ENCODE measurements around the gene RABL6.
"Not testable (repeated sequence)": the region's sequence is repeated elsewhere in the genome, so short reads cannot be mapped to it uniquely, and the experiment has no call there.

The RABL6 gene

DNA sequence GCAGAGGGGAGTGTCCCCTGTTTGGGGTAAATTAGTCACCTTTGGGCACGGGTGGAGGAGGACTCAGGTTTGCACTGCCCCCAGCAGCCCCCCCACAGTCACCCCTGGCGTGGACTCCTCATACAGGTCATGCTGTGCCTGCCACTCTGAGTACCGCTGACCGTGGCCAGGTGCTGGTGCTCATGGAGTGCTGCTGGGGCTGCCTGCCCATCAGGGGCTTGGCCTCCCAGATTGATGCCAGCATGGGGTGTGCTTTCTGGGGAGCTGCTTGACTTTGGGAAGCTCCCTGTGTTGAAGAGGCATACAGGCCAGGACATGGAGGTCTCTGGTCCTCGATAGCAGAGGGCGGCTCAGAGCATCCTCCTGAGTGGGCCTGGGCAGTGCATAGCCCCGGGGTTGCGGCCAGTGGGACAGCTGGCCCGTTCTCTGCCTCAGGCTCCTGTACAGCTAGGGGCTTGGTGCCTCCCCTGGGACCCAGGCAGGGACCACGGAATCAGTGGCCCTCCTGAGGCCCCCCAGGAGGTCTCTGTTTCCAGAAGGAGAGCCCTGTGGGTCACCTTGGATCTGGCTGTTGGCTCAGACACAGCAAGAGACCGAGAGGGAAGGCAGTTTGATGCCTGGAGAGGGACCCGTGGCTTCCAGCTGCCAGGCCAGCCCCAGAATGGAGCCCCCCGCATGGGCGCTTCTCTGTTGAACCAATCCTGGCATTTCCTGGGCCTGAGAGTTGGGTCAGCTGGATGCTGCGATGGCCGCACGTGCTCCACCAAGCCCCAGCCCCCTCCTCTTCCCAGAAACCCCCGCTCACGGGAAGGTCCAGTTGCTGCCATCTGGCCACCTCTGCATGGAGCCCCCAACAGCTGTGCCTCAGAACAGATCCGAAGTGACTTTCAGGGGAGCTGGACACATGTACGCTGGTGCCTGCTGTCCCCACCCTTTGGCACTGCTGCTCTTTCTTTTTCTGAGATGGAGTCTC lies 28.5 kb downstream of the RABL6 start:
- DNase-seq (ENCODE audit: low read depth, low spot score) = no peak

- DNase-seq (ENCODE audit: low read depth, low spot score) = no peak
Measured at GRCh38 chr9:136837146-136837855, 29.6 kb downstream of the RABL6 start.

GRCh38 chr9:136837856-136838277 lies 30.1 kb downstream of the RABL6 start:
- DNase-seq (ENCODE audit: low read depth, low spot score) = not testable (repeated sequence)

DNA sequence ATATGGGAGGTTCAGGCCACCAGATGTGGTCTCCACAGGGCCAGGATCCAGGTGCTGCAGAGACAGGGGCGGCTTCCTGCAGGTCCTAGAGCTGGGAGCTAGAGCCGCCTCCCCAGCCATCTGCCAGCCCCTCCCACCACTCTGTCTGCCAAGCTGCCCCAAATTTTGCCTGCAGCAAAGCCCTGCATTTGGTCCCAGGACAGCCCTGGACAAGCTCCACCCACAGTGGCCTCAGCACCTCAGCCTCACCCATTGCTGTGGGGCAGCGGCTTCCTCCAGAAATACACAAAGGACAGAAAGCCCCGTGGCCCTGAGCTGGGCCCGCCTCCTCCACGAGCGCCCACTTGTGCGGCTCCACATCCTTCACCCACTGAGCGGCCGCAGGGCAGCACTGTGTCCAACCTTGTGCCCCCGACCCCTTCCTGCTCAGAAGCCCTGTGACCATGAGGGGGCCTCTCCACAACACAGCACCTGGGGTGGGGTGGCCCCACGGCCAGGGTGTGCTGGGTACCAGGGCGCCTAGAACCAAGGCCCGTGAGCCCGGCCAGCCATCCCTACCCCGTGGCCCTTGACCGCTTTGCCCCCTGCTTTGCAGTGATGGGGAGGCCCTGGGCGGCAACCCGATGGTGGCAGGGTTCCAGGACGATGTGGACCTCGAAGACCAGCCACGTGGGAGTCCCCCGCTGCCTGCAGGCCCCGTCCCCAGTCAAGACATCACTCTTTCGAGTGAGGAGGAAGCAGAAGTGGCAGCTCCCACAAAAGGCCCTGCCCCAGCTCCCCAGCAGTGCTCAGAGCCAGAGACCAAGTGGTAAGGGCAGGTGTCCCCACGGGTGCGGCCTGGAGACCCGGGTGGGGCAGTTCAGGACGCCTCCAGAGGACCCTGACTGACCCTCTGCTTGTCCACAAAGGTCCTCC lies 30.8 kb downstream of the RABL6 start:
- DNase-seq (ENCODE audit: low read depth, low spot score) = no peak

DNA sequence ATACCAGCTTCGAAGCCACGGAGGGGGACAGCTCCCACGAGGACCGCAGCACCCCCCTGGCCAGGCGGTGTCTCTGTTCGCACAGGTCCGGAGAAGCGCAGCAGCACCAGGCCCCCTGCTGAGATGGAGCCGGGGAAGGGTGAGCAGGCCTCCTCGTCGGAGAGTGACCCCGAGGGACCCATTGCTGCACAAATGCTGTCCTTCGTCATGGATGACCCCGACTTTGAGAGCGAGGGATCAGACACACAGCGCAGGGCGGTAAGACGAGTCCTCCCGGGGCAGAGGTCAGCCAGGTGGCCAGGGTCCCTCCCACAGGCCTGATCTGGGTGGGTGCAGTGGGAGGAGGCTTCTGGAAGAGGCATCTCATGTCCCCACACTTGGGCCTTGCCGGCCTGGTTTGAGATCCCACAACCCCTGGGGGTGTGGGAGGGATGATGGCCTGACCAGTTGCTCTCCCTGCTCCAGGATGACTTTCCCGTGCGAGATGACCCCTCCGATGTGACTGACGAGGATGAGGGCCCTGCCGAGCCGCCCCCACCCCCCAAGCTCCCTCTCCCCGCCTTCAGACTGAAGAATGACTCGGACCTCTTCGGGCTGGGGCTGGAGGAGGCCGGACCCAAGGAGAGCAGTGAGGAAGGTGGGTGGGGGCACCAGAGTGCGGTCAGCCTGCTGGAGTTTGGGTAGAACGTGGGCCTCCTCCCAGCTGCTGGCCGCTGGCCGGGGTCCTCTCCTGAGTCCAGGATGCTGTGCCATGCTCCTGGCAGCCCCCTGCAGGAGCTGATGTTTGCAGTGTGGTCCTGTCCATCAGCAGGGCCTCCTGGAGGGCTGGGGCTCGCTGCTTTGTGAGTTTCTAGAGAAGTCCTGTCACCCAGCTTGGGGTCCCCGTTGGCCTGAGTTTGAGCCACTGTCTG lies 31.7 kb downstream of the RABL6 start:
- DNase-seq (ENCODE audit: low read depth, low spot score) = no peak

- no peak for DNase-seq (ENCODE audit: low read depth, low spot score)
Measured at GRCh38 chr9:136840140-136840876, 32.6 kb downstream of the RABL6 start.

GRCh38 chr9:136840877-136841645 lies 33.3 kb downstream of the RABL6 start:
- no peak for DNase-seq (ENCODE audit: low read depth, low spot score)

DNA sequence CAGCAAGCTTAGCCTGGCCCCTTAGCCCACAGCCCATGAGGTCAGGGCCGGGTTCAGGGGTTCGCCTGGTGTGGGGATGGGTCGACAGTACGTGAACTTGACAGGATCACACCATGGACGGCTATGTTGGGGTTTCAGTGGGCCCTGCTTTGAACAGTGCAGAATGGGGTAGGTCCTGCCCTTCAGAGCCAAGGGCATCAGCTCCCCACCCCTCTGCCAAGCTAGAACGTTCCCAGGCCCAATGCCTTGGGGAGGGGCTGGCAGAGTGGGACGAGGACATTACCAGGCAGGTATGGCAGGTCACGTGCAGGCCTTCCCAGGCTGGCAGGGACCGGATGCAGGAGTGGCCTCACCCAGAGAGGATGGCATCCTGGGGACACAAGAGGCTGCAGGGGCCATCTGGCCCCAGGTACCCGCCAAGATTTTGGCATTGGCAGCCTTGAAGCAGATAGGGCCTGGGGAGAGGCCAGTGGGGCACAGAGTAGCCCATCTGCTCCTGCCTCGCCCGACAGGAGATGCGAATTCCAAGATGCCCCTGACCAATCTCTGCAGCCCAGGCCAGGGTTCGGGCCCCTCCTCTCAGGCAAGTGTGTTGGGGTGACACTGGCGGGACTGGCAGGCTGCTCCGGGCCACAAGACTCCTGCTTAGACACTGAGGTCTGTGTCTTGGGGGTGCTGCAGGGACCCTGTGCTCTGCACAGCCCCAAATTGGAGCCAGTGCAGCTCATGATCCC lies 34.1 kb downstream of the RABL6 start:
- DNase-seq (ENCODE audit: low read depth, low spot score) = not testable (repeated sequence)

DNA sequence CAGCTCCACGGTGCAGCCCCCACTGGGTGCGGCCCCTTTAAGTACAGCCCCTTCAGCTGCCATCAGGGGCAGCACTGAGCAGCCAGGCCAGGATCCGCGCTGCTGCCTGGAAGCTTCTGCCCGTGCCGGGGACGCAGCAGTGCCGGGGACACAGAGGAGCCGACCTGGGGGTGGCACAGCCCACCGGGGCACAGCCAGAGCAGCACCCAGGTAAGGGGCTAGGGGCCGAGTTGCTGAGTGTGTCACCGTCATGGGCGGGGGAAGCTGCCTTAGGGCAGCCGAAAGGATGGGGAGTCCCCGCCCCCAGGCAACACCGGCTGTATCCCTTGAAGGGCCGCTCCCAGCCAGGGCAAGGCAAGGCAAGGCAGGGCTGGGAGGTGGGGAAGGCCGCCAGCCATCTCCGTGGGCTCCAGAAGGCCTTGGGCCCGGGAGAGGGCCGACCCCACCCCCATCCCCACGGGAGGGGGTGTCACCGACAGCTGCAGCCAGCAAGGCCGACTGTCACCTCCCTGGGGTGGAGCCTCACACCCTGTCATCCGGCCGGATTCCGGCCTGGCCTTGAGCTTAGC lies 34.7 kb downstream of the RABL6 start, which contains the start of gene AJM1:
Gene AJM1, plus strand, starts transcription at position 99 of the 569 bp plus-strand sequence. CDS start 1,937 bp downstream, outside the sequence.
- peak; percentile 67 for DNase-seq (ENCODE audit: low read depth, low spot score)

DNA sequence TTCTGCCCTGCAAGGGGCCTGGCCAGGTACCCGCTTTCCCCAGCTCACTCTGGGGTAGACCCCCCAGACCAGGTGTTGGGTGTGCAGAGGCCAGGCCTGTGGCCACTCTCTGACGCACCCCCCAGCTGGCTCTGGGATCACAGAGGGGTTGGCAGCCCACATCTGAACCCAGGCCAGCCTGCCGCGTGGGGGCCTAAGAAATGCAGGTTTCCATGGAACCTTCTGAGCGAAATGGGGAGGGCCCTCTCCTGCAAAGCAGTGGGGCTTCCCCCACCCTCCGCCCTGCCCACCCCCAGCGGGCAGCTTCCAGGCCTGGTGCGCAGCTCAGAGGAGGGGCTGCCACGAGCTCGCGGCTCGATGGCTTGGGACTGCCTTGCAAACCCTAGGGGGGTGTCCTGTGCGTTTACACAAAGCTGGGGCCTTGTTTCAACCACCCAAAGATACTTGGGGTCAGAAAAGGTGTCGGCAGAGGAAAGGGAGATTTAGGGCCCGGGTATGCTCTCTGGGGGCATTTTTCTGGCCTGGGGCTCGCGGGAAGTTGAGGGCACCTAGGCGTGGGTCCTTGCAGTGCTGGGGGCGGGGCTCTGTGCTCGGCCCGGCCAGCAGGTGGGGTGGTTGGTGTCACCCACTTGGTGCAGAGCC lies 35.5 kb downstream of the RABL6 start:
- DNase-seq (ENCODE audit: low read depth, low spot score) = not testable (repeated sequence)

- peak; percentile 28 for DNase-seq (ENCODE audit: low read depth, low spot score)
Measured at GRCh38 chr9:136843801-136844740, 36.3 kb downstream of the RABL6 start.

- DNase-seq (ENCODE audit: low read depth, low spot score) = no peak
Measured at GRCh38 chr9:136844761-136845464, 37.2 kb downstream of the RABL6 start.

DNA sequence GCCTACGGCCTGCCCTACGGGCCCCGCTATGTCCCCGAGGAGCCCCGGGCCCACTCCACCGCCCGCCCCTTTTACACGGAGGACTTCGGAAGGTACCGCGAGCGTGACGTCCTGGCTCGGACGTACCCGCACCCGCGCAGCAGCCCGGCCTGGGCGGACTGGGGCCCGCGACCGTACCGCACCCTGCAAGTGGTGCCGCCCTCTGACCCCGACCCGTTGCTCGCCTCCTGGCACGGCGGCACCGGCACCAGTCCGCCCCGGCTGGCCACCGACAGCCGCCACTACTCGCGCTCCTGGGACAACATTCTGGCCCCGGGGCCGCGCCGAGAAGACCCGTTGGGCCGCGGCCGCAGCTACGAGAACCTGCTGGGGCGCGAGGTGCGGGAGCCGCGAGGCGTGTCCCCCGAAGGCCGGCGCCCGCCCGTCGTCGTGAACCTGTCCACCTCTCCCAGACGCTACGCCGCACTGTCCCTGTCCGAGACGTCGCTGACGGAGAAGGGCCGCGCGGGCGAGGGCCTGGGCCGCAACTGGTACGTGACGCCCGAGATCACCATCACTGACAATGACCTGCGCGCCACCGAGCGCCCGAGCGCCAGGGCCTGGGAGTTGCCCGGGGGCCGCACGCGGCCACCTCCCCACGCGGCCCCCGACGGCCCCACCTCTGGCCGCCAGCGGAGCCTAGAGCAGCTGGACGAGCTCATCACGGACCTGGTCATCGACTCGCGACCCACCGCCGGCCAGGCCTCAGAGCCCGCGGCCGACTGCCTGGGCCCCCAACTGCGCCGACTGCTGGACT lies 37.9 kb downstream of the RABL6 start:
- no peak for DNase-seq (ENCODE audit: low read depth, low spot score)

GRCh38 chr9:136846376-136847087 lies 38.8 kb downstream of the RABL6 start:
- DNase-seq (ENCODE audit: low read depth, low spot score) = no peak
